ENCODE measurements around the gene ST7.

DNA sequence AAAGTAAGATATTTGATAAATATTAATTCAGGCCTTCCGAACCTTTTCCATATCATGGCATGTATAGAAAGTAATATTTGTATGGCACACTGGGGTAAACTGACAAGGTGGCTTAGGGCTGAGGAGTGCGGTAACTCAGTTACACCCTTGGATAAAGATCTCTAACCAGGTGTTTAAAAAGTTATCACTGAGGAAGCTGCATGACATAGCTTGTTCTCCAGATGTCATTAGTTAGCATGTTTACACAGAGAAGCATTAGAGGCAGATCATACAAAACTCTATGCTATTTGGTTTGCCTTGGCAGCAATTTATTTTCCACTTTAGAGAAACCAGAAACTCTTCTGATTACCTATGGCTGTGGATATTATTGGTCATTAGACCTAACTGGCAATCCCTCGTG lies 118.2 kb downstream of the ST7 start:
- TF ChIP-seq CTCF (conservative IDR thresholded peaks at IDR 0.05; ENCODE audit: low read length) (no peak), EZH2phosphoT487 (IDR thresholded peaks at IDR 0.05; ENCODE audit: borderline replicate concordance, low read depth, low read length) (no peak)

Data from OCI-LY7 (cell line).